Mesodermal cell (in vitro differentiated cells): ENCODE measurements around the gene AJAP1.

ENCODE experiments used
- H3K27ac ChIP-seq: 2 replicates; pipeline ENCODE4 v1.7.0; 2013; ENCODE audit warnings: mild to moderate bottlenecking, low read depth, low read length, moderate library complexity; ENCODE audit not compliant: severe bottlenecking
- H3K36me3 ChIP-seq: 2 replicates; pipeline ENCODE4 v1.7.1; 2013; ENCODE audit warnings: mild to moderate bottlenecking, low read length, moderate library complexity; ENCODE audit not compliant: control insufficient read depth, insufficient read depth
- H3K4me1 ChIP-seq: one replicate; pipeline ENCODE4 v1.7.1; 2013; ENCODE audit warnings: mild to moderate bottlenecking, low read length; ENCODE audit not compliant: insufficient read depth, control insufficient read depth, poor library complexity, severe bottlenecking
- H3K4me3 ChIP-seq: 2 replicates; pipeline ENCODE4 v1.7.0; 2013; ENCODE audit warnings: low read length, control low read depth, mild to moderate bottlenecking; ENCODE audit not compliant: insufficient read depth, poor library complexity, severe bottlenecking; ENCODE audit errors: extremely low read depth
- H3K9me3 ChIP-seq: 2 replicates; pipeline ENCODE4 v1.7.1; 2013; ENCODE audit warnings: mild to moderate bottlenecking, low read length, moderate library complexity; ENCODE audit not compliant: control insufficient read depth
- WGBS, 2 experiments: methylation state at CpG; one replicate each; pipeline ENCODE4 v1.1.5; 2013; ENCODE audit warnings: missing lambda C conversion rate in 2 of 2; ENCODE audit not compliant: insufficient coverage in 2 of 2; 5-methylcytosine and 5-hydroxymethylcytosine counted together

Gene AJAP1

DNA sequence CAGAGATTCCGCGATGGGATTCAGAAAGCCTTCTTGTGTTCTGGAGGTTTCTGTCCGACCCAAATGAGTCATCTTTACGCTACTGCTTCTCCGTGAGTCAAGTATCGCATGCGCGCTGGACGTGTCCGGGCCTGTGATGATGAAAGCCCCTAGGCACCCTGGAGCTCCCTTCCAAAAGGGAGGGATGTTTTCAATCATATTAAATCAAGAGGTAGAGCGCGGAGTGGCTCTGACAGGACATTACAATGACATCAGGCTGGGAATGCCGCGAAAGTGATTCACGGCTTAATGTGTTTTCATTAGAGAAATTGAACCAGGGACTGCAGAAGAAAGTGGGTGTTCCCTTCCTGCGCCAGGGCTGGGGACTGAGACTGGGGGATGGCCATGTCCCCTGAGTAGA is 48.5 kb downstream of the AJAP1 start:
- Histone ChIP-seq H3K4me3 (no peak overlapping the region), H3K4me1 (peaks cover 9% of the 10 kb centered on the region), H3K36me3 (no peaks in the 10 kb centered on the region), H3K27ac (no peak overlapping the region), H3K9me3 (no peaks in the 10 kb centered on the region)
- 94 to 97% methylated on average over 16 of the region's 16 CpGs for WGBS, 2 experiments

DNA sequence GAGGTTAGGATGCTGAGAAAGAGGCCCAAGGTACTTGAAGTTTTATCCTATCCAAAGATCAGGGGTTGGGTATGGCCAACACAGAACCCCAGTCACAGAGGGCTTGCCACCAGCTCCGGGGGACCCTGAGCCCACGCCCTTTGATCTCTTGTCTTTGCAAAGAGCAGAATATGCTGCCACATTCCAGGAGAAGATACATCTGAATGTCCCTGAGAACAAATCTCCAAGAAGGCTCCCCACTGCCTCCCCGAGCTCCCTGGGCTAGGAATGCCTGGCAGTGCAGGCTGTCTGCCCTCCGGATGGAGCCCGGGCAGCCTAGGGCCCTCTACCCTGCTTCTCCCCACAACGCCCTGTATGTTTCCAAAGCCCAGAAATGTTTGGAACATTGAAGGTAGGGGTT is 49.2 kb downstream of the AJAP1 start:
- peaks cover 9% of the 10 kb centered on the region for H3K4me1 ChIP-seq

GRCh38 chr1:4708840-4709507 is 54.6 kb downstream of the AJAP1 start:
- peaks cover 8% of the 10 kb centered on the region for H3K4me1 ChIP-seq
- WGBS, 2 experiments = 85% methylated on average over 3 of the region's 5 CpGs; no CpG with 5 or more reads in 1 of the 2 experiments
- H3K9me3 ChIP-seq = no peaks in the 10 kb centered on the region
- H3K36me3 ChIP-seq = no peaks in the 10 kb centered on the region
- H3K27ac ChIP-seq = no peak overlapping the region
- no peak overlapping the region for H3K4me3 ChIP-seq

More for the DNA sequence above, 49.2 kb downstream of the AJAP1 start:
- Histone ChIP-seq H3K4me3 (no peak overlapping the region), H3K9me3 (no peaks in the 10 kb centered on the region), H3K27ac (no peak overlapping the region), H3K36me3 (no peaks in the 10 kb centered on the region)
- 47 to 74% methylated on average over 3 to 5 of the region's 6 CpGs for WGBS, 2 experiments

DNA sequence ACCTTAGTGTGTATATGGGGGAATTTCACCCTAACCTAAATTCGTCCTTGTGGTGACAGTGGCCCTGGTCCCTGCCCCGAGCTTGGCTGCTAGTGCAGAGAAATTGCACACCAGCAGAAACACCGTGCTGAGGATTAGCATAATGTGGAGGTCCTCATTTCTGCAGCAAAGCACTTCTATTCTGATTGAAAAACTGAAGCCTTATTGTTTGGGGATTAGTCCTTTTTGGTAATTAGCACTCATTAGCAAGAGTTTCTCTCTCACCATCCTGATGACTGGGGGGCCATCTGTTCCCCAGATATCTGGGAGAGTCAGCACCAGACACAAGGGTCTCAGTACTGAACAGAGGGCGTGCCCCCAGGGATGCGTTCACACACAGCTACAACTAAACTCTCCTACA is 55.2 kb downstream of the AJAP1 start:
- Histone ChIP-seq H3K9me3 (no peaks in the 10 kb centered on the region), H3K4me3 (no peak overlapping the region), H3K36me3 (no peaks in the 10 kb centered on the region), H3K27ac (no peak overlapping the region), H3K4me1 (peaks cover 8% of the 10 kb centered on the region)
- 65 to 86% methylated on average over 2 to 3 of the region's 5 CpGs for WGBS, 2 experiments

GRCh38 chr1:4710592-4711415 is 56.4 kb downstream of the AJAP1 start:
- Histone ChIP-seq H3K27ac (no peak overlapping the region), H3K4me3 (no peak overlapping the region), H3K4me1 (peaks cover 8% of the 10 kb centered on the region), H3K36me3 (no peaks in the 10 kb centered on the region), H3K9me3 (peaks cover 5% of the 10 kb centered on the region)
- WGBS, 2 experiments = 22 to 27% methylated on average over 24 to 36 of the region's 39 CpGs

GRCh38 chr1:4711416-4712275 is 57.2 kb downstream of the AJAP1 start:
- Histone ChIP-seq H3K4me1 (peaks cover 5% of the 10 kb centered on the region), H3K4me3 (no peak overlapping the region), H3K36me3 (no peaks in the 10 kb centered on the region), H3K27ac (no peak overlapping the region), H3K9me3 (peaks cover 5% of the 10 kb centered on the region)
- 57 to 64% methylated on average over 41 to 56 of the region's 66 CpGs for WGBS, 2 experiments

DNA sequence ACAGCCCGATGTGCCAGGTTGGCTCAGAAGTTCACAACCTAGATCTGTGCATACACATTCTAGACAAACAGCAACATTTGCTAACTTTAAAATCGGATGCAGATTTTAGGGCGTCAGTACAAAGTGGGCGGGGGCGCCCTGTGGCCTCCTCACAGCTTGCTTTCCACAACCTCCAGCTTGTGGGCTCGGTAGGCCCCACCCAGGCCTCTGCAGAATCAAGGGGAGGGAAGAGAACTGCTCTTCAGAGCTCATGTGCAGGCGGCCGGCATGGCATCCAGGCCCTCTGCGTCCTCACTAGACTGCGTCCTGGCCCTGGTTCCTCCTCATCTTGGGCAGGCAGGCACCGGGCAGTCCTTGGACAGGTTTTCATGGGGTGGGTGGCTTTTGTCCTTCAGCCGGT is 59.3 kb downstream of the AJAP1 start:
- Histone ChIP-seq H3K27ac (no peak overlapping the region), H3K9me3 (peaks cover 5% of the 10 kb centered on the region), H3K36me3 (no peaks in the 10 kb centered on the region), H3K4me3 (no peak overlapping the region), H3K4me1 (peaks cover 5% of the 10 kb centered on the region)
- WGBS, 2 experiments = 94 to 96% methylated on average over 8 to 12 of the region's 12 CpGs

GRCh38 chr1:4716406-4716805 is 62.0 kb downstream of the AJAP1 start:
- H3K36me3 ChIP-seq = no peaks in the 10 kb centered on the region
- H3K4me3 ChIP-seq = no peak overlapping the region
- no peaks in the 10 kb centered on the region for H3K4me1 ChIP-seq
- H3K9me3 ChIP-seq = peaks cover 5% of the 10 kb centered on the region
- H3K27ac ChIP-seq = no peak overlapping the region

DNA sequence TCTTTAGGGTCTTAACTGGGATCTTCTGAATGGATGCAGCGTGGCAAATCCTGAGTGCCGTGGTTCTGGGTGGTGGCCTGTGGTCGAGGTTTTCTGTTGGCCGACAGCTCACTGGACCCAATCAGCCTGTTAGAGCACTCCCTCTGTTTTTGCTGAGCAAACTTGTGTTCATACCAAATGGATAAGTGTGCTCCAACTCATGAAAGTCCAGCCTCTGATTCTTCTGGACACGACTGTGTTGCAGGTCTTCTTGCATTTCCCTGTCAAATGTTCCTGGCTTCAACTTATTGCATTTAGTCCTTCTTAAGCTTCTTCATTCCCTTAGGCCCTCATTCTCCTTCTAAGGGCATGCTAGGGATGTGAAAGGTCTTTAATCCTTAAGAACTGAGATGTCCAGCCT is 63.7 kb downstream of the AJAP1 start:
- no peak overlapping the region for H3K27ac ChIP-seq
- H3K4me3 ChIP-seq = no peak overlapping the region
- 88 to 90% methylated on average over 5 of the region's 5 CpGs for WGBS, 2 experiments
- no peaks in the 10 kb centered on the region for H3K36me3 ChIP-seq
- H3K9me3 ChIP-seq = peaks cover 5% of the 10 kb centered on the region
- H3K4me1 ChIP-seq = no peaks in the 10 kb centered on the region

DNA sequence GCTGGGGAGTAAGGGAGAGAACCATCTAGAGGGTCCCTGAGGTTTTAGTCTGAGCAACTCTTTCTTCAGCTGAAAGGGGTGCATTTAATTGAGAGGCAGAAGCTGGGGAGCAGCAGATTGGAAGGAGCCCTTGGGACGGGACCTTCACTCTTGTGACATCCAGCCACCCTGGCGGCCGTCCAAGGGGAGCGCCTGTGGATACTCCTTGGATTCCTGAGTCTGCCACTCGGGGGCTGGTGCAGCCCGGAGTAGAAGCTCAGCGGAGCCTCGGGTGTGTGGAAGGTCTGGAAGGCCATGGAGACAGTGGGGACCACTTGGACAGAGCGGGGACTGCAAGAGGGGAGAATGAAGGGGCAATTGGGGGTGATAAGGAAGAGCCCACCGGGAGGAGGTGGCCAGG is 68.7 kb downstream of the AJAP1 start:
- Histone ChIP-seq H3K27ac (no peak overlapping the region), H3K36me3 (no peaks in the 10 kb centered on the region), H3K4me1 (peaks cover 4% of the 10 kb centered on the region), H3K4me3 (no peak overlapping the region), H3K9me3 (no peaks in the 10 kb centered on the region)
- 84 to 87% methylated on average over 10 of the region's 10 CpGs for WGBS, 2 experiments
